HG03139 (cell line): ENCODE measurements around the gene STAP2.
"Not testable (repeated sequence)": the region's sequence is repeated elsewhere in the genome, so short reads cannot be mapped to it uniquely, and the experiment has no call there.

Experiments used
- ATAC-seq: cut with Tn5 transposase; IDR thresholded peaks from one replicate; pipeline ENCODE4 v1.9.1; 2021; ENCODE audit not compliant: unreplicated experiment

The STAP2 gene

DNA sequence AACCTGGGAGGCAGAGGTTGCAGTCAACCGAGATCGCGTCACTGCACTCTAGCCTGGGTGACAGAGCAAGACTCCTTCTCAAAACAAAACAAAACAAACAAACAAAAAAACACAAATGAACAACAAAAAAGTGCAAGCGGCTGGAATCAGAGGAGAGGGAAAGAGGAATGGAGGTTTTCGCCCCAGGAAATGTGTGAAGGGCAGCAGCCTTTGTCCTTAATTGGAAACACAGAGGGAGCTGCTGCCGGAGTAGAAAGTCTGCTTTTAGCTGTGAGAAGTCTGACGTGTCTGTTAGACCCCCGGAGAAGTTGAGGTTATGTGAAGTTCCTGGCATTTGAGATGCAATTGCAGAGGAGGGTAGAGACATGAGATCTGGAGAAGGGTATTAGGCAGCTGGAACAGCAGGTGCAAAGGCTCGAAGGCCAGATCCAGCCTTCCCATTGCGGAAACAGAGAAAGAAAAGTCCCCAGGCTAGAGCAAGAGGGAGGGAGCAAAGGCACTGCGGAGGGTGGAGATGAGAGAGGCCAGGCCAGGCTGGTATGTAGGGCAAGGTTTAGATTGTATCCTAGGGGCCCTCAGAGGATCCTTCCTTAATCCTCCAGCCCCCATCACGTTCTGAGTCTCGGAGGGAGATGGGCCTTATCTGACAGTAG is 36.9 kb downstream of the STAP2 start:
- no peak for ATAC-seq

DNA sequence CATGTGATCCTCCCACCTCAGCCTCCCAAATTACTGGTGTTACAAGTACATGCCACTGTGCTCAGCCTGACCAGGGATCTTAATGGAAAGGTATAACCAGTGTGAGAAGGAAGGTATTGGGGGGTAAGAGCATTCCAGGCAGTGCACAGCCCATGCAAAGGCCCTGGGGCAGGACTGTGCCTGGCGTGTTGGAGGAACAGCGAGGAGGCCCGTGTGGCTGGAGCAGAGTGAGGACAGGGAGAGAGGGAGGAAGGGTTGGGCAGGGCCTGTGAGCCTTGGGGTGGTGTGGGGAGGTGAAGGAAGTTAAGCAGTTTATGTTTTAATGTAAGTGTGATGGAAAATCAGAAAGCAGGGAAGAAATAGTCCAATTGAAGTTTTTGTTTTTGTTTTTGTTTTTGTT is 38.0 kb downstream of the STAP2 start:
- no peak for ATAC-seq

DNA sequence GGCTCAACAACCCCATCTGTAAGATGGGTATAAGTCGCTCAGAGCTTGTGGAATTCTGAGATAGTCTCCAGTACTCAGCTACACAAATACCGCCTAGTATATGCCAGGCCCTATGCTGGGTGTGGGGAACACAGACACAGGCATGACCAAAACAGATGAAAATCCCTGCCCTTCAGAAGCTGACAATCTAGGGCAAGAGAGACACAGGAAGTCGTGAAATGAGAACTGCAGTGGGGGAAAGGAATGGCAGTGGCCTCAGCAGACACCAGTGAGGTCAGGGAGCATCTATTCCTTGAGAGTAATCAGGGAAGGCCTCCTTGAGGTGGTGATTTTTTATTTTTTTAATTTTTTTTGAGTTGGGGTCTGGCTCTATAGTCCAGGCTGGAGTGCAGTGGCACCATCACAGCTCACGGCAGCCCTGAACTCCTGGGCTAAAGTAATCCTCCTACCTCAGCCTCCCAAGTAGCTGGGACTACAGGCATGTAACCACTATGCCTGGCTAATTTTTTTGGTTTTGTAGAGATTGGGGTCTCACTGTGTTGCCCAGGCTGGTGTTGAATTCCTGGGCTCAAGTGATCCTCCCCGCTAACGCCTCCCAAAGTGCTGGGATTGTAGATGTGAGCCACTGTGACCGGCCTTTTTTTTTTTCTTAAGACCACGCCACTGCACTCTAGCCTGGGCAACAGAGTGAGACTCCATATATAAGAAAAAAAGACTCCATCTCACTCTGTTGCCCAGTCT is 39.6 kb downstream of the STAP2 start:
- ATAC-seq: no peak

DNA sequence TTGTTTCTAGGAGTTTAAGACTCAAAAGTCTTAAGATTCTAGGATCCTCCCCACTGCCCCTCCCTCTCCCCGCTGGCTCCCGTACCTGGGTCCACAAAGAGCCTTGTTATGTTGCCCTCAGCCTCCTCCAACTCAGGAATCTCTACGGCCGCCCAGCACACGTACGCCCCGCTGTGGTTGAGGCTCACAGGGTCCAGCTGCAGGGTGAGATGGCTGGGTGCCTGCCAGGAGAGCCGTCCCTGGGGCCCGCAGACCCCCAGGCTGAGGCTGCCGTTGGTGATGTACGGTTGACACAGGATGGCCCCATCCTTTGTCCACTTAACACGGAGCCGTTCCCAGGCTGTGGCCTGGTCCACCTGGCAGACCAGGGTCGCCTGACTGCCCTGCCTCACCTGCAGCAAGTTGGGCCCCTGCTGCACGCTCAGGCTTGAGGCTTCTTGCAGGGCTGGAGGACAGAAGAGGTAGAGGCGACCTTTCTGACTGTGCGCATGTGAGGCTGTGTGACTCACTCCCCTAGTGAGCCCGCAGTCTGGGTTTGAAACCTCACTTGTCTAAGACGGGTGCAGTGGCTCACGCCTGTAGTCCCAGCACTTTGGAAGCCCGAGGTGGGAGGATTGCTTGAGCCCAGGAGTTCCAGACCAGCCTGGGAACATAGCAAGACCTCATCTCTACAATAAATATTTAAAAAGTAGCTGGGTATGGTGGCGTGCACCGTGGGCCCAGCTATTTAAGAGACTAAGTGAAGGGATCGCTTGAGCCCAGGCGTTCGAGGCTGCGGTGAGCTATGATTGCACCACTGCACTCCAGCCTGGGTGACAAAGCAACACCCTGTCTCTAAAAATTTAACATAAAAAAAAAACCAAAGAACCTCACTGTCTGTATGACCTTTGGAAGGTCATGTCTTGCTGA is 40.5 kb downstream of the STAP2 start:
- no peak for ATAC-seq

DNA sequence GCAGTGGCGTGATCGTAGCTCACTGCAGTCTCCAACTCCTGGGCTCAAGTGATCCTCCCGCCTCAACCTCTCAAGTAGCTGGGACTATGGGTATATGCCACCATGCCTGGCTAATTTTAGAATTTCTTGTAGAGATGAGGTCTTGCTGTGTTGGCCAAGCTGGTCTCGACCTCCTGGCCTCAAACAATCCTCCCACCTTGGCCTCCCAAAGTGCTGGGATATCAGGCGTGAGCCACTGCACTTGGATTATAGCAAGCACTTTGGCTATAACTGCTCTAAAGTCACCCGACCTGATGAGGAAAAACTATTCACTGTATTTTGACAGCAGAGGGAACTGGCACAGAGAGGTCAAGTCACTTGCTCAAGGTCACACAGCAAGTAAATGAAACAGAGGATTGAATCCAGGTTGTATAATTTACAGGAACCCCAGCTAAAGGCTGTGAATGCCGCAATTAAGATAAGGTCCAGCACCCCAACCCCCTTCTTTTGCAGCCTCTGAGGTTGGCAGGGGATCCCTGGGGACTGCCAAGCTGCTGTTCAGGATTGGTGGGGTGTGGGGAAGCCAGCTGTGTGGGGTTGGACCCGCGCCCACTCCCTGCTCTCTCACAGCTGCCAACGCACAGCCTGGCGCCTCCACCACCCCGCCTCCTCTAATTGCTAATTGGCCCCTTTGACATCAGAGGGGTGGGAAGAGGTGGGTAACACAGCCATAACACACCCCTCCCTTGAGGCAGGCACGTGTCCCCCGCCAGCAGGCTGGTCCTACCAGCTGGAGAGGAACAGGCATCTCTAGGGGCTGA is 42.5 kb downstream of the STAP2 start:
- no peak for ATAC-seq

DNA sequence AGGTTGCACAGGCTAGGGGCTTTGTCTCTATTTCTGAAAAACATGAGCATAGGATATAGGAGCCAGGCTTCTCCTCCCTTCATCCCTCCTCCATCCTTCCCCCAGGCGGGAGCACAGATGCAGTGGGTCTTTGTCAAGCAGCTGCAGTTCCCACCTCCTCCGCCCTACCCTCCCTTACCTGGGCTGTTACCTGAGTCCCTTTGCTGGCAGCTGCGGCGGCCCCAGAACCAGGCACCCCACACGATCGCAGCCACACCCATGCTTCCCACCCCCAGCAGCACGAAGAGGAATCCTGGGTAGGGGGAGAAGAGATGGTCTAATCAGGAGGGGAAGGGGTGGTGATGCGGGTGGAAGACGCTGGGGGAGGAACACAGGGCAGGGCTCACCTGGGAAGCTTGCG is 44.2 kb downstream of the STAP2 start:
- ATAC-seq: no peak

DNA sequence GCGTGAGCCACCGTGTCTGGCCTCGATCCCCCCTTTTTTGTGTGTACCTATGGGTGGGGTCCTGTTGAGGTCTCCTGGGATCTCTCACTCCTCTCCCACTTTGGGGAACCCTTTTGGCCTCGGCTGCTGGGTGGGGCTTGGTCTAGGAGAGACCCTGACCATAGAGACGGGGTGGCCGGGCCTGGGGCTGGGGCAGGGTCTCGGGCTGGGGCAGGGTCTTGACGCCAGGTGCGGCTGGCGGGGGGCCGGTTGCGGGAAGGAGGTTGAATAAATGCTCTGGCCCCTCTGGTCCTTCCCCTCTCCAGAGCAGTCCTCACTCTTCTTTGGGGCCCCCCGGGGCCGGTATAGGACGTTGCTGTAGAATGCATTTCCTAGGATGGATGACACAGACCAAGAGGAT is 46.1 kb downstream of the STAP2 start:
- ATAC-seq: no peak

DNA sequence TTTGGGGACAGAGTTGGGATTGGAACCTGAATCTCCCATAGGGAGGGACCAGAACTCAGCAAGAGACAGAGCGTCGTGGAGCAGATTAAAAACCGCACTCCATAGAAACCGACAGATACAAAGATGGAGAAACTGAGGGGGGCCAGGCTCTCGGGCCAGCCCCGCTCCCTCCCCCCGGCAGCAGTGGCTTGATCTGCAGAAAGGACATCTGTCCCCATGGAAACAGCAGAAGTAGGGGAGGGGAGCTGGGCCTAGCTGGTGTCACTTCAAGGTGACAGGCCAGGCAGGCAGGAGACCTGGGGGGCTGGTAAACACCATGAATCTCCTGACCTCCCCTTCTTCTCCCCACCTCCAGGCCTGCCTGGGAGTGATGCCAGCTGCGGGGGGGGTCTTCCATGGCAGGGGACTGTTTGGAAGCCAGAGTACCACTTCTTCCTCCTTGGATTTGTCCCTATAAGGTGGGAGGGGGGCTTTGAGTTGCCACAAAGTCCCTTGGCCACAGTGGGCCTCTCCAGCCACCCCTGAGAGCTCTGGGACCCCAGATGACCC is 47.4 kb downstream of the STAP2 start:
- no peak for ATAC-seq

DNA sequence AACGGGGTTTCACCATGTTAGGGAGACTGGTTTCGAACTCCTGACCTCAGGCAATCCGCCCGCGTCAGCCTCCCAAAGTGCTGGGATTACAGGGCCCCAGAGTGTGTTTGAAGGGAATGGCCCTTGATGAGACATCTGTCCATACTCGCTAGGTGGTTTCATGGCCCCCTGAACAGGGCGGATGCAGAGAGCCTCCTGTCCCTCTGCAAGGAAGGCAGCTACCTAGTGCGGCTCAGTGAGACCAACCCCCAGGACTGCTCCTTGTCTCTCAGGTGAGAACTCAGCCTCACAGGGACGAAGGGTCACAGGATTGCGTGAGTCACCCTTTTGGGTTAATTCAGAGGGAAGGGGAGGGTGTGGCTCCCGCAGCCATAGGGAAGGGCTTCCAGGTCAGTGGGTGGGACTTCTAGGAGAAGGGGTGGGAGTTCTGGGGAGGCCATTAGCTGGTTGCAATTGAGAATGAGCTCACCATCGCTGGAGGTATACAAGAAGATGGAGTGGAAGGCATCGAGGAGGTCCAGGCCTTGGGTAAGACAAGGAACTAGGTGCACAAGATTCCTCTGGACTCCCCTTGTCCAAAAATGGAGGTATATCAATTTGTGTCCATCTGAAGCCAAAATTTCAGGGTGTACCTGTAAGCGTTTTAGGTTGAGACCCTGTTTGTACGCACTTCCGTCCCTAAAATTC is 50.4 kb downstream of the STAP2 start:
- ATAC-seq: no peak

DNA sequence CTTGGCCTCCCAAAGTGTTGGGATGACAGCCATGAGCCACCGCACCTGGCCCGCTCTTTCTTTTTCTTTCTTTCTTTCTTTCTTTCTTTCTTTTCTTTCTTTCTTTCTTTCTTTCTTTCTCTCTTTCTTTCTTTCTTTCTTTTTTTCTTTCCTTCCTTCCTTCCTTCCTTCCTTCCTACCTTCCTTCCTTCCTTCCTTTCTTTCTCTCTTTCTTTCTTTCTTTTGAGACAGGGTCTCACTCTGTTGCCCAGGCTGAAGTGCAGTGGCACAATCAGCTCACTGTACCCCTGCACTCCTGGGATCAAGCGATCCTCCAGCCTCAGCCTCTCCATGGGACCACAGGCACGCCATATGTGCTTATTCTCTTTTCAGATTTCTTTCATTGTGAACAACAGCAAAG is 52.5 kb downstream of the STAP2 start:
- not testable (repeated sequence) for ATAC-seq

DNA sequence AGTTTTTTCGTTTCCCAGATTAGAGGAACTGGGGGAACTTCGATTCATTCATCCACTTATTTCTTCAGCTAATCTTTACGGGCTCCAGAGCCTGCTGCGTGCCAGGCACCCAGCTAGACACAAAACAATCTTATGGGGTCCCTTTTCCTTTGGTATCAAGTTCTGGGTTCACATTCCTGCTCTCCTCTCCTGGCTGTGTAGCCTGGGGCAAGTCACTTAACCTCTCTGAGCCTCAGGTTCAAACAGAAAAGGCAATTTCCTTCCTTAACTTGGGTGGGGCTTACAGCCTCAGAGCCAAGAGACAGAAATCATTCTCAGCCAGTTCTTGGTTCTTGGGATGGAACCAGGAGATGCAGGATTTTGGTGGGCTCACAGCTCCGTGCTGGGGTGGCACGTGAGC is 53.7 kb downstream of the STAP2 start:
- ATAC-seq: no peak

DNA sequence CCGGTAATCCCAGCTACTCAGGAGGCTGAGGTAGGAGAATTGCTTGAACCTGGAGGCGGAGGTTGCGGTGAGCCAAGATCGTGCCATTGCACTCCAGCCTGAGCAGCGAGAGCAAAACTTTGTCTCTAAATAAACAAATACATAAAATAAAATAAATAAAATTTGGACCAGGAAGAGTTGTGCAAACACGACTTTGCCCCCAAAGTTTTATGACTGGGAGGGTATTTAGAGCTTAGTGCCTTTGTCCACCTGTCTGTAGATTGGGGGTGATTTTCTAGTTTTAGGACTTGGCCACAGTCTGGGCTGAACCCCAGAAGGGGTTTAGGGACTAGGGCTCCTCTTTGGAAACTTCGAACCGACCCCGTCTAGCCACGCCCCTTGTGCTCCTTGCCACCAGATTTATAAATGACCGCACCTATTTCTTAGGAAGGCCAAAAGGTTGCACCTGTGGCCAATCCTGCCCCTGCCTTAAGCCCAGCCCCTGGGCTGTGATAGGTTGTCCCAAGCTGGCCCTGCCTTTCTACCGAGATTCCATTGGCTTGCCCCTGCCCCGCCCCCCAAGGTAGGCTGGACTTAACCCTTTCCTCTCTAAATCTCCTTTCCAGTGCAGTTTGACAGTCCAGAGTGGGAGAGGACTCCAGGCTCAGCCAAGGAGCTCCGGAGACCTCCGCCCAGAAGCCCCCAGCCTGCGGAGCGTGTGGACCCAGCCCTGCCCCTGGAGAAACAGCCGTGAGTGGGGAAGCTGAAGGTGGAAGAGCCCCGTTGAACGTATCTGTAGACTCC is 54.3 kb downstream of the STAP2 start:
- ATAC-seq: no peak

DNA sequence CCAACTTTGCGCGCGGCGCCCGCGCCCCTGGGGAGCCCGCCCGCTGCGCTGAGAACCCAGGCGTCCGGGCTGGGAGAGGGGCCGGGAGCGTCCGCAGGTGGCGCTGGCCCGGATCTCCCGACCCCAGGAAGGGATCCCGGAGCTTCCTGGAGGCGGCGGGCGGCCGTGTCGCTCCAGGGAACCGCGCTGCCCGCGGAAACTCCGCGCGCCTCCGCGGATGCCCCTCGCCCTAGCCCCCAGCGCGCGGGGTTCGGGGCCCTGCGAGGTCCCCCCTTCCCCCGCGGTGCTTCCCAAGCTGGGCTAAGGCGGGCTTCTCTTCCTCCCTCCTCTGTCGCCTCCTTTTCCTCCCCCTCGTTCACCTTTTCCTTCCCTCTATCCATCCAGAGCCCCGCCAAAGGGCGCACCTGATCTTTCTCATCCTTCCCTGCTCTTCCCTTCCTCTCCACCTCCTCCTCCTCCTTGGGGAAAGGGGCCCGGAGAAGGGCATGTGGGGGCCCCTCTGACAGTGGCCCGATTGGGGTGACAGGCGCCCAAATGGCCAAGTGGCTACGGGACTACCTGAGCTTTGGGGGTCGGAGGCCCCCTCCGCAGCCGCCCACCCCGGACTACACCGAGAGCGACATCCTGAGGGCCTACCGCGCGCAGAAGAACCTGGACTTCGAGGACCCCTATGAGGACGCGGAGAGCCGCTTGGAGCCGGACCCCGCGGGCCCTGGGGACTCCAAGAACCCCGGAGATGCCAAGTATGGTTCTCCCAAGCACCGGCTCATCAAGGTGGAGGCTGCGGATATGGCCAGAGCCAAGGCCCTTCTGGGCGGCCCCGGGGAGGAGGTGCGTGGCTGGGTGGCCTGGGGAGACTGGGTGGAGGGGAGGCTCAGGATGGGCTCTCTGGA is 58.9 kb downstream of the STAP2 start:
- no peak for ATAC-seq

DNA sequence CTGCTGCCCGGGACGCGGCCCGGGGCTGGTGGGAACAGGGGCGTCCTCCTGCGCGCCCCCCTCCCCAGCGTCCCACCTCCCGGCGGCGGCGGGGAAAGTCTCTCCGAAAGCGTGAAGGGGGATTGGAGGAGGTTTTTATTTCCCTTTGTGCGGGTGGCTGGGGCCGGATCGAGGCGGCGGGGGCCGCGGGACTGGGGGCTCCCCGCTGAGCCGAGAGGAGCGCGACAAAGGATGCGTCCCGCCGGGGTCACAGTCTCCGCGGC is 59.4 kb downstream of the STAP2 start:
- ATAC-seq: no peak

DNA sequence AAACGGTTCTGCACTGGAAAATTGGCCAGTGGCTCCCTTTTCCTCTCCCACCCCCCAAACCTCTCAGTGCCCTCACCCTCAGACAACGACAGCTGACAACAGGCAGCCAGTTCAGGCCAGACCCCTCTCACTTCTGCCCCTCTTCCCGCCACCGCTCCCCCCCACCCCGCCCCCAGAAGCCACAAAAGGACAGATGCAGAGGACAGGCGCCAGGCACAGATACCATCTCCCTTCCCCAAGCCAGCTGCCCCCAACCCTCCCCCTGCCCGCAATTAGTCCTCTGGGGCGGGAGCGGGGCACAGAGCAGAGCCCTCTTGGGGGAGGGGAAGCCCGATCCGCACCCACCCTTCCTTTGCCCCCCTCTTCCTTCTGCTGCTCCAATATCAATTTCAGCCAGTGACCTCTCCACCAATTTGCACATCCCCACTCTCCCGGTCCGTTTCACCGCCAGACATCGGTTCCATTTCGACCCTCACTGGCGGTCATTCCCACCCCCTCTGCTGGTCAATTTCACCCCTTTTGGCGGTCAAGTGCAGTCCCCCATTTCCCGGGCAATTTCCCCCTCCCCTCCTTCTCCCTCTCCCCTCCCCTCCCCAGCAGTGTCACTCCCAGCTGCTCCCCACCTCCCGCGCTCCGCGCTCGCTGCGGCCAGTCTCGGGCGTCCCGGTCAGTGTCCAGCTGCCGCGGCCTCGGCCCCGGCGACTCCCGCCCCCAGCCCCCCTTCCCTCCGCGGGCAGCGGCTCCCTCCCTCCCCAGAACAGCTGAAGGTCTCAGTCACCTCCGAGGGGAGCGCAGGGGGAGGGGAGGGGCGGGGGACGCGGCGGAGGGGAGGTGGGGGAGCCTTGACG is 60.0 kb downstream of the STAP2 start, which contains the start of gene SHD:
SHD (plus strand) TSS at position 848 of the 848 bp plus-strand sequence. CDS start 798 bp downstream, outside the sequence.
- ATAC-seq: no peak

DNA sequence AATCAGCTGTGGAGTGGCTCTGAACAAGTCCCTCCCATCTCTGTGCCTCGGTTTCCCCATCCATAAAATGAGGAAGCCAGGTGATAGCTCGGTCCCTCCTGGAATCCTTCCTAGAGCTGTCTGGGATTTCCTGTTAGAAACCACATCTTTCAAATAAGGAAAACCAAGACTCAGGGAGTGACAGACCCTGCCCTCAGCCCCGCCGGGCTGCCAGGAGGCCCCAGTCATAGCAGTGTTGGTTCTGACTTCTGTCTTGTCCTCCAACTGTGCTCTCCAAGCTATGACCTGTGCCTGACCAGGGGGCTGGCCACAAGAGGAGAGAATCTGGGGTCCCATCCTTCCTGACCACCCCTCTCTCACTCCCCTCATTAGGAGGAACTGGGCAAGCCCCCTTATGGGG is 60.6 kb downstream of the STAP2 start:
- ATAC-seq: no peak

DNA sequence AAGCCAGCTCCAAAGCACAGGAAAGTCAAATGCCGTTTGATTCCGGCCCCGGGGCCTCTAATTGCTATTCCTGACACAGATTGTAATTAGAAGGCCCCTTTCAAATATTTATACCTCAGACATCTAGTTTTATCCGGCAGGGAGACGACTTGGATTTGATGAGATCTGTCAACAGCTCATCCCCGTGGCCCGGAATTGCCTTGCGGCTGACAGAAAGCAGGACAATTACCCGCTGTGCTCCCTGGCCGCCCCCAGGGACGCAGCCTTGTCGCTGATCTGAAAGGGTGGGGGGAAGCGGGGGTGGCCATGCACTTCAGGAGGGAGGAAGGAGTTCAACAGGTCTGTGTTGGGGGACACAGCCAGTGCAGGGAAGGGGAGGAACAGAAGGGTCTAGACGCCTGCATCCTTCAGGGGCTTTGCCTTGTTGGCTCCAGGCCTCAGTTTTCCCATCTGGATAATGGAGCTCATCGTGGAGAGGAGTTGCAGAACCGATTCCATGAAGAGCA is 61.4 kb downstream of the STAP2 start:
- ATAC-seq: no peak
